HG02938 (cell line): Measurements from ENCODE around the gene COPS4.
A peak's percentile ranks its signal among the peaks of the same experiment; 100 is the strongest.

Source experiments
- ATAC-seq: cut with Tn5 transposase; IDR thresholded peaks from one replicate; pipeline ENCODE4 v1.9.1; 2021; ENCODE audit warnings: mild to moderate bottlenecking, moderate library complexity; ENCODE audit not compliant: unreplicated experiment

Gene COPS4

GRCh38 chr4:83115656-83116285, 80.8 kb downstream of the COPS4 start:
- no peak for ATAC-seq

DNA sequence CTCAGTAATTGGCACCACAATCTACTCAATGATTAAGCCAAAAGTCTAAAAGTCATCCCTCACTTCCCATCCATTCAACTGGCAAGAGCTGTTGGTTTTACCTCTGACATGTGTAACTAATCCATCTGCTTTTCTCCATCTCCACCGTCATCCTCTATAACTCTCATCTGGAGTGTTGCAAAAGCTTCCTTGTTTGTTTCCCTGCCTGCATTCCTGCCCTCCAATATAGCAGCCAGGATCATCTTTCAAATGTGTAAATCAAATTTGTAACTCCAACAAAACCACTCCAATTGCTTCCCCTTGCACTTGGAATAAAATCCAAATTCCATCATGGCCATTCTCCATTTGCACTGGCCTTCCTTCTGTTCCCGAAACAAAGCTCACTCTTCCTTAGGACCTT, 83.9 kb downstream of the COPS4 start:
- ATAC-seq = no peak

GRCh38 chr4:83121246-83121645, 86.3 kb downstream of the COPS4 start:
- ATAC-seq = no peak

DNA sequence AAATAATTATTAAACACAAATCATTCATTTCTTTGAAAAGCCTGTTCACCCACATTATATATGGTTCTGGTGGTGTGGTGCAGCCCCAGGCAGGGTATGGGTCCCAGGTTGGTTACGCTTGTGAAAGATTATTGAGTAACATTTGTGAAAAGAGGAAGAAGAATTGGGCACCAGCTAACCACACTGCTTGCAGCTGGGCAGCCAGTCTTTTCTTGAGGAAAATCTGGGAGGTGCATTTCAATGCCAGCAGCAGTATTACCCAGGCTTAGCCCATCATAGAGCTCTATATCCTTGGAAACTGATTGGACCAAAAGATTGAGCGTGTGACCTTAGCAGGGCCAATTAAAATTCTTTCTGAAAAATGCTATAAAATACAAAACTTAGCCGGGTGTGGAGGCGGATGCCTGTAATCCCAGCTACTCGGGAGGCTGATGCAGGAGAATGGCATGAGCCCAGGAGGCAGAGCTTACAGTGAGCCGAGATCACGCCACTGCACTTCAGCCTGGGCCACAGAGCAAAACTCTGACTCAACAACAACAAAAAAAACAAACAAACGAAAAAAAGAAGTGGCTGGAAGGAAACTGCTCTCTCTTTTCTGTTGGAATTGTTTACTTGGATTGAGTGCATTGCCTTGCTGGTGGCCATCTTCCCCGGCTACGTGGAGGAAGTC, 89.3 kb downstream of the COPS4 start:
- peak; percentile 51 for ATAC-seq
